Esophagus (tissue), 2 donors: ENCODE results near the gene GRPEL2. TPM values are rescaled to one million over a fixed set of nuclear protein-coding genes. Genes with fewer than 3 reads are reported as not detected.

Experiments used
- H3K27ac ChIP-seq, 2 donors: one replicate each; pipeline ENCODE4 v1.5.1; 2013; ENCODE audit warnings: low read depth in 2 of 2, mild to moderate bottlenecking in 2 of 2, inconsistent platforms in 1 of 2, low read length in 1 of 2, moderate library complexity in 1 of 2
- H3K27me3 ChIP-seq, 2 donors: one replicate each; pipeline ENCODE4 v1.6.1; 2013; ENCODE audit warnings: low read length in 2 of 2, control low read depth in 1 of 2, mild to moderate bottlenecking in 1 of 2; ENCODE audit not compliant: insufficient read depth in 2 of 2, control insufficient read depth in 1 of 2
- H3K36me3 ChIP-seq, 2 donors: one replicate each; pipeline ENCODE4 v1.6.1; 2013; ENCODE audit warnings: low read length in 1 of 2; ENCODE audit not compliant: control insufficient read depth in 2 of 2, insufficient read depth in 2 of 2
- H3K4me1 ChIP-seq, 2 donors: one replicate each; pipeline ENCODE4 v1.6.1; 2013; ENCODE audit warnings: low read length in 1 of 2; ENCODE audit not compliant: control insufficient read depth in 2 of 2, insufficient read depth in 2 of 2
- H3K4me3 ChIP-seq, 2 donors: one replicate each; pipeline ENCODE4 v1.5.1; 2013; ENCODE audit warnings: low read length in 2 of 2, mild to moderate bottlenecking in 2 of 2, low read depth in 1 of 2, moderate library complexity in 1 of 2
- H3K9me3 ChIP-seq, 2 donors: one replicate each; pipeline ENCODE4 v1.6.1; 2013; ENCODE audit warnings: mild to moderate bottlenecking in 2 of 2, low read depth in 1 of 2, low read length in 1 of 2, moderate library complexity in 1 of 2; ENCODE audit not compliant: control insufficient read depth in 2 of 2, insufficient read depth in 1 of 2
- WGBS, 2 donors: extraction: QIAGEN DNeasy Blood & Tissue Kit; methylation state at CpG; one replicate each; pipeline ENCODE4 v1.1.7; 2013; 5-methylcytosine and 5-hydroxymethylcytosine counted together
- polyA plus RNA-seq, 2 donors: library from polyadenylated mRNA; stranded (reverse); fragments of 200-250 nt; gene quantifications; one replicate each; pipeline ENCODE4 v1.2.3, GENCODE V29; 2013
- donor health status: healthy with polysubstance abuse.
- donor health status: Bipolar disorder and iron deficiency.

Gene GRPEL2
- polyA plus RNA-seq, 2 donors = 18.5 to 78.7 TPM

DNA sequence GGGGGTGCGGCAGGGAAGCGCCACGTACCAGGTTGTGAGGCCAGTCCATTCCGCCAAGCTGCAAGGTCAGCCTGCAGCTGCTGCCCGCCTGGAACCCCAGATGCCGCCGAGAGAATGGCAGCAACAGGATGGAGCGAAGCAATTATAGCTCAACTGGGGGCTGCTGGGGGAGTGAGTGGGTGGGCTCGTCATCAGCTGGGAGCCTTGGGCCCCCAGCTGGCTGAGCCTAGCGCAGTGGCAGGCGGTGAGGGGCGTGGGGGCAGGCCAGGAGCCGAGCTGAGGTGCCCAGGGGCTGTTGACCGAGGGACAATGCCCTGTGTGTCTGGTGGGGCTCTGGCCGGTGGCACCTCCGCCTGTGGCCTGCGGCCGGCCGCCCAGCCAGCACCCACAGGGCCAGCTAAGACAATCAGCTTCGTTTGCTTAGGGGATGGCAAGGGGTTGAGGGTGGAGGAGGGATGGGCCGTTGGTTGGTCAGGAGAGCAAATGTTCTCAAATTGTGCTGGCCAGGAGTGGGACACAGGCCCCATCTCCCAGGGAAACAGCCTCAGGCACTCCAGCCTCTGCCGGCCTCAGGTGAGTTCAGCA is 34.0 kb downstream of the GRPEL2 start, which contains the start of gene IL17B:
Gene IL17B (minus strand): TSS at position 116 of the 585 bp plus-strand sequence. CDS start 67 bp downstream, at position 49.
- WGBS, 2 donors = 72 to 75% methylated on average over 15 to 22 of the region's 22 CpGs
- peak within 1 kb of the TSS; percentile 69 to 74 for H3K27ac ChIP-seq
- H3K4me3 ChIP-seq = no peak within 1 kb of the TSS
- no peaks in the 10 kb centered on the region for H3K36me3 ChIP-seq
- H3K4me1 ChIP-seq = peaks cover 0 to 3% of the 10 kb centered on the region in 2 donors
- no peaks in the 10 kb centered on the region for H3K27me3 ChIP-seq
- no peaks in the 10 kb centered on the region for H3K9me3 ChIP-seq

DNA sequence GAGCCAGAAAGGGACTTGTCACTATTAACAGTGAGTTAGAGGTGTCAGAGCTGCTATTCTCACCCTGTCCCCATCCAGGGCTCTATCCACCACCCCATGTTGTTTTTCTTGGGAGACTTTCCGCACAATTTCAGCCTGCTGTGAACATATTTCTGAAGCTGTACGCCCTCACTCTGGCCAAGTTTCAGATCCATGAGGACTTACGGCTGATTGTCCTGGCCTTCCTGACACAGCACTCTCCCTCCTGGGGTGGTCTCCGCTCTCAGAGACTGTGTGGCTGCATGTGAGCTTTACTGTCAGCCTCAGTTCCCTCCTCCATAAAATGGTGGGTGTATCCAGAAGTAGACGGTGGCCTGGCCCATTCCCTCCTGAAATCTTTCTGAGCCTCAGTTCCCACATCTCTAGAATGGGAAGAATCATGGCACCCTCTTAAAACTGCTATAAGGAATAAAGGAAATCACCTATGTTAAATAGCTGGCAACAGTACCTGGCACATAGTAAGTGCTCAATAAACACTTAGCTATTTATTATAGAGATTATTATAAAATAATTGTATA is 34.6 kb downstream of the GRPEL2 start:
- no peak overlapping the region for H3K4me3 ChIP-seq
- no peaks in the 10 kb centered on the region for H3K27me3 ChIP-seq
- H3K9me3 ChIP-seq = no peaks in the 10 kb centered on the region
- WGBS, 2 donors = 79 to 84% methylated on average over 5 of the region's 5 CpGs
- H3K4me1 ChIP-seq = peaks cover 0 to 3% of the 10 kb centered on the region in 2 donors
- no peaks in the 10 kb centered on the region for H3K36me3 ChIP-seq
- peak overlapping the region; percentile 69 to 72 for H3K27ac ChIP-seq

DNA sequence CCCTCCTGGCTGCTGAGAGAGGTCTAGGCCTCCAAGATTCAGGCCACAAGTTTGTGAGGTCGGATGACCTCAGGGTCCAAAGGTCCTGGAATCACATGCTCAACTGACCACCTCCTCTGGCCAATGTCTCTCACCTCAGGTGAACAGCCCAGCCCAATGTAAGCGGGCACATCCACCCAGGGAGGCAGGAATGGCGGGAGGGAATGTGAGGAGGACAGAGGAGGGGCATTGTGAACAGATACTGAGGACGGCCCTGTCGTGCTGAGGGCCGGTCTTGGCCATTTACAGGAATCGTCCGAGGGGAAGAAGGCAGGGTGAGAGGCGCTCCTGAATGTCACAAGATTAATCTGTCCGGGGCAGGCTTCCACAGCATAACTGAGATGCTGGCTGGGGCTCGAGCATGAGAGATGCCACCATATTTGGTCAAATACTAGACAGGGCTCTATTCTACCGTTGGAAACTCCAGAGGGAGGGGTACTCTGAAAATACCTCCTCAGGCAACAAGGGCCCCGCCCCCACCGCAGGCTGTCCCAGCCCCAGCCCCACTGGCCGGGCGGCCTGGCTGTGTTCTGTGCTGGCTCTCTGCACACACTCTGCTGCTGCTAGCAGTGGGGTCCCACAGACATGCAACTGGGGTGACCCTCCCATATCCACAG is 35.3 kb downstream of the GRPEL2 start:
- 65 to 67% methylated on average over 16 of the region's 16 CpGs for WGBS, 2 donors
- Histone ChIP-seq H3K4me3 (no peak overlapping the region), H3K4me1 (peaks cover 0 to 3% of the 10 kb centered on the region in 2 donors), H3K36me3 (no peaks in the 10 kb centered on the region), H3K9me3 (no peaks in the 10 kb centered on the region), H3K27ac (peak overlapping the region; percentile 69 to 89), H3K27me3 (no peaks in the 10 kb centered on the region)

DNA sequence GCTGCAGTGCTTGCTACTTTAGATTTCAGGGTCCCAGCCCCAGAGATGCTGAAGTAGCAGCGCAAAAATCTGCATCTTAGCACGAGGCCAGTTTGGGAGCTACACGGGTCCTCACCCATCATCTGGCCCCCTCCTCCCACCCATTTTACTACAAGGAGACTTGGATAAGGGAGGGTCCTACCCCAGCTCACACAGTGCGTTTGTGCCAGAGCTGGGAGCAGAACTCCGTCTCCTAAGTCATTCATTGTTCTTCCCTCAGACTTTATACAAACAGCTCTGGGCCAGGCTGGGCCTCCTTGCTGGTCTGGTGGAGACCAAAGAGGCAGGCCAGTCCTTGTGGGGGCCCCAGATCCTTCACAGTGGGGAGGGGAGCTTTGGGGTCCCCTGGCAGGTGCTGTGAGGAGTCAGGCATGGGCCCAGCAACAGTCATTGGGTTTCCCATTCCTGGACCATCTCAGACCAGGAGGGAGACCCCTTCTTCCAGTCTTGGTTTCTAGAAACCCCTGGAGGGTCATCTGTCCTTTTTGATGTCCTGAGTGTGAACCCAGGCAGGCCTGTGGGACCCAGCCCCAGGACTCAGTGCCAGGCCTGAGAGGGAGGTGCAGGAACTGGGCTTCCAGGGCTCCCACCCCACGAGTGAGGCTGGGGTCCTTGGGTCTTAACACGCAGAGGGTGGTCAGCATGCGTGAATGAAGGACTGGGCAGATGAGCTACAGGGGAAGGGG is 36.1 kb downstream of the GRPEL2 start:
- H3K4me1 ChIP-seq = peaks cover 0 to 3% of the 10 kb centered on the region in 2 donors
- H3K27me3 ChIP-seq = no peaks in the 10 kb centered on the region
- H3K27ac ChIP-seq = peak overlapping the region; percentile 54 to 87
- no peak overlapping the region for H3K4me3 ChIP-seq
- H3K9me3 ChIP-seq = no peaks in the 10 kb centered on the region
- WGBS, 2 donors = 47 to 56% methylated on average over 8 of the region's 8 CpGs
- no peaks in the 10 kb centered on the region for H3K36me3 ChIP-seq

DNA sequence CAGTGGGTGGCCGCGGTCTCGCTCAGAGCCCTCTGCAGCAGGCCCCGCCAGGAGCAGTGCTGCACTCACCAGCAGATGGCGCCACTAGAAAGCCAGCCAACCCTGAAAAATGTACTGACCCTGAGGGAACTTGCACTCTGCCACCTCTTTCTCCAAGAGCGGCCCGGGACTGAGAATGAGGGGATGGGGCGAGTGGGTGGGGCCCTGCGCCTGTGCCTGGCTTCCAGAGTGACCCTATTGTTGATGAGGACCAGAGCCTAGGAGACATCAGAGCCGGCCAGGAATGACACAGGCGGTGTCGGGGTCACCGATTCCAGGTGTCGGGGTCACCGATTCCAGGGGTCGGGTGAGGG is 36.7 kb downstream of the GRPEL2 start:
- Histone ChIP-seq H3K9me3 (no peaks in the 10 kb centered on the region), H3K4me3 (no peak overlapping the region), H3K27me3 (no peaks in the 10 kb centered on the region), H3K36me3 (no peaks in the 10 kb centered on the region), H3K4me1 (peaks cover 0 to 3% of the 10 kb centered on the region in 2 donors), H3K27ac (peak overlapping the region; percentile 75 to 87)
- WGBS, 2 donors = 31 to 33% methylated on average over 16 of the region's 16 CpGs

DNA sequence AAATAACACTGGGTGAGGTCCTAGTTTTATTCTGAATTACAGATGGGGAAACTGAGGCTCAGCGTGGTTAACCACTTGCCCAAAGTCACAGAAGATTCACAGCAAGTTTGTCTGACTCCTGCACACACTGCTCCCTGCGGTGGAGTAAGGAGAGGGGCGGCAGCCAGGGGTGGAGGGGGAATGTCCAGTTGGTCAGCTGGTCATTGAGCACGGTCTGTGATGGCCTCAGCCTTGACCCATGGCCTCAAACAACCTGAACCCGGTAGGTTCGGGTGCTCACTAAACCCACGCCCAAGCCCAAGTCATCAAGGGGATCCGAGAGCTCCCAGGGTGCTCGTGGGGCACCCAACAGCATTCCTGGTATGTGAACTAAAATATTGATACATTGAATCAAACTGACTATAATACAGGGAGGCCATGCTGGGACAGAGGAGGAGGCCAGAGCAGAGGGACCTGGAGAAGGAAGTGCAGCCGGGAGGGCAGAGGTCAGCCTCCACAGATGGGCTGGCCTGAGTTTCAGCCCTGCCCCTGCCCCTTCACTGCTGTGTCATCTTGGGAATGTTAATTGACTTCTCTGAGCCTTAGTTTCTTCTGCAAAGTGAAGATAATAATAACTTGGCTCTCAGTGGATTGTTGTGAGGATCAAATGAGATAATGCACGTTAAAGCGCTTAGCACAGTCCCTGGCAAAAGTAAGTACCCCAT is 37.4 kb downstream of the GRPEL2 start:
- Histone ChIP-seq H3K4me1 (peaks cover 0 to 3% of the 10 kb centered on the region in 2 donors), H3K36me3 (no peaks in the 10 kb centered on the region), H3K27ac (peak overlapping the region; percentile 75 to 87), H3K27me3 (no peaks in the 10 kb centered on the region), H3K4me3 (no peak overlapping the region), H3K9me3 (no peaks in the 10 kb centered on the region)
- 68 to 74% methylated on average over 12 of the region's 12 CpGs for WGBS, 2 donors

DNA sequence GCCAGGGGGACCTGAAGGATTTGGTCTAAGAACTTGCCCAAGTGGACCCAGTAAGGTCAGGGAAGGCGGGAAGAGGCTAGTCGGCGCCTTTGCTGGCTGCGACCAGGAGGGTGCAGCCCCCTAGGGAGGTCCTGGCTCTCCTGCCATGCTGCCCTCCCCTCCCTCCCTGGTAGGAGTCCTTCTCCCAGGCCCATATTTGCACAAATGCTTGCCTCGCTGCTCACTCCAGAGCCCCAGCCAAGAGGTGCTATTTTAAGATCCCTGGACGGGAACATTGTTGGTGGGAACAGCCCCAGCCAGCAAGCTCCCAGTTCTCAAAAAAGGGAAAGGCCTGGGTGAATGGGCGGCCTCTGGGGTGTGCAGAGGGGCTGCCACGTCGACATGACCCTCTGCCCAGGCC is 38.1 kb downstream of the GRPEL2 start:
- Histone ChIP-seq H3K4me3 (no peak overlapping the region), H3K9me3 (no peaks in the 10 kb centered on the region), H3K4me1 (peaks cover 0 to under 1% of the 10 kb centered on the region in 2 donors), H3K36me3 (no peaks in the 10 kb centered on the region), H3K27me3 (no peaks in the 10 kb centered on the region), H3K27ac (peak overlapping the region; percentile 75 to 87)
- 67 to 69% methylated on average over 9 of the region's 9 CpGs for WGBS, 2 donors

DNA sequence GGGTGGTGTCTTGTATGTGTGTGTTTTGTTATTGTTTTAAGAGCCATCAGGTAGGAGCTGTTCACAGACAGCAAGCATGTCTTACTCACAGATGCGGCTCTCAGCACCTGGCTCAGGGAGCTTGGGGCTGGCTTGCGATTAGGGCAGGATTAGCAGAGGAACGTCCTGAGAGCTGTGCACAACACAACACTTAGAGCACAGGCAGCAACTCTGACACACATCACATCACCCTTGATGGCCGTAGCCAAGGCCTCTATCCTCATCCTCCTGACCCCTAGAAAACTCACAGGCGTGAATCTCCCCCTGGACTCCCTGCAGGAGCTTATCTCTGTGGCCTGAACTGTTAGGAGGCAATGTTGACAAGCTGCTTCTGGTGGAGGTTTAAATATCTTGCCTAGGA is 40.9 kb downstream of the GRPEL2 start:
- Histone ChIP-seq H3K9me3 (no peaks in the 10 kb centered on the region), H3K27ac (peak overlapping the region; percentile 66 to 84), H3K4me3 (no peak overlapping the region), H3K27me3 (no peaks in the 10 kb centered on the region), H3K4me1 (no peaks in the 10 kb centered on the region), H3K36me3 (no peaks in the 10 kb centered on the region)
- WGBS, 2 donors = 65 to 75% methylated on average over 5 of the region's 5 CpGs

DNA sequence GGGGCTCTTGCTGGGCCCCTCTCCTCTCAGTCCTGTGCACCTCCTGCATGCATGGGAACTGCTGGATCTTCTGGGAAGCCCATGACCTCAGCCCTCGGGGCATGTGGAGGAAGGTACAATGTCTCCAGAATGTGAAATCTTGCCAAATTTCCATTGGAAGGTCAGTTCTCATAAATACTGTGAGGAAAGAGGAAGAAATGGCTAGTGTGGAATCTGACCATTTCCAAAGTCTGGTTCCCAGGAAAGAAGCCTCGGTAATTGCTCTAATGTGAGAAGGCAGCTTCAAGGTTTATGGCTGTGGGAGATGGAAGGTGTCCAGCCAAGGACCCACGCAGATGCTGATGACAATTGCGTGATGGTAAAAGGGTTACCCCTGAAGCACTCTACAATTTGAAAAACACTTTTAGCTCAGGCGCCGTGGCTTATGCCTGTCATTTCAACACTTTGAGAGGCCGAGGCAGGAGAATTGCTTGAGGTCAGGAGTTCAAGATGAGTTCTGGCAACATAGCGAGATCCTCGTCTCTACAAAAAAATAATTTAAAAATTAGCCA is 41.9 kb downstream of the GRPEL2 start:
- no peak overlapping the region for H3K4me3 ChIP-seq
- H3K27me3 ChIP-seq = no peaks in the 10 kb centered on the region
- H3K4me1 ChIP-seq = no peaks in the 10 kb centered on the region
- no peaks in the 10 kb centered on the region for H3K36me3 ChIP-seq
- H3K27ac ChIP-seq = peak overlapping the region; percentile 57 to 82
- no peaks in the 10 kb centered on the region for H3K9me3 ChIP-seq
- 75% methylated on average over 9 of the region's 9 CpGs for WGBS, 2 donors
